ENCODE results near the gene HECTD3.
"Not testable (repeated sequence)": the region's sequence is repeated elsewhere in the genome, so short reads cannot be mapped to it uniquely, and the experiment has no call there.

The HECTD3 gene

GRCh38 chr1:45014321-45015028 is 3.4 kb upstream of the HECTD3 start:
- DNase-seq (ENCODE audit: low read depth in 3 of 3): peak; percentile 58 to 79 (median 64)

- no peak for DNase-seq (ENCODE audit: low read depth in 3 of 3)
Measured at GRCh38 chr1:45013551-45014209, 2.6 kb upstream of the HECTD3 start.

- peak in 2 of 3 donors; percentile 23 to 30 for DNase-seq (ENCODE audit: low read depth in 3 of 3)
Measured at GRCh38 chr1:45012639-45013278, 1.6 kb upstream of the HECTD3 start.

- DNase-seq (ENCODE audit: low read depth in 3 of 3): peak; percentile 78 to 89 (median 87)
Measured at GRCh38 chr1:45011837-45012638, 914 bp upstream of the HECTD3 start, which contains the start of gene UROD. Gene UROD, plus strand, starts transcription at chr1:45012254. Its CDS starts 12 bp downstream, at chr1:45012266.

- peak in 1 of 3 donors; percentile 24 for DNase-seq (ENCODE audit: low read depth in 3 of 3)
Measured at GRCh38 chr1:45009956-45010854, 919 bp downstream of the HECTD3 start.

GRCh38 chr1:45009296-45009865 is 1.7 kb downstream of the HECTD3 start:
- DNase-seq (ENCODE audit: low read depth in 3 of 3): no peak

GRCh38 chr1:45008516-45008915 is 2.6 kb downstream of the HECTD3 start:
- DNase-seq (ENCODE audit: low read depth in 3 of 3): no peak

- DNase-seq (ENCODE audit: low read depth in 3 of 3): no peak
Measured at GRCh38 chr1:45008076-45008475, 3.0 kb downstream of the HECTD3 start.

GRCh38 chr1:45007311-45007710 is 3.8 kb downstream of the HECTD3 start:
- no peak for DNase-seq (ENCODE audit: low read depth in 3 of 3)

- DNase-seq (ENCODE audit: low read depth in 3 of 3): no peak
Measured at GRCh38 chr1:45005761-45006160, 5.4 kb downstream of the HECTD3 start.

GRCh38 chr1:45004281-45004920 is 6.7 kb downstream of the HECTD3 start:
- DNase-seq (ENCODE audit: low read depth in 3 of 3): no peak

GRCh38 chr1:45003741-45004140 is 7.4 kb downstream of the HECTD3 start:
- no peak for DNase-seq (ENCODE audit: low read depth in 3 of 3)

- DNase-seq (ENCODE audit: low read depth in 3 of 3): no peak
Measured at GRCh38 chr1:45002650-45003645, 8.2 kb downstream of the HECTD3 start.

- not testable (repeated sequence) for DNase-seq (ENCODE audit: low read depth in 3 of 3)
Measured at GRCh38 chr1:45001576-45001975, 9.5 kb downstream of the HECTD3 start.

GRCh38 chr1:45001011-45001481 is 10.1 kb downstream of the HECTD3 start:
- no peak for DNase-seq (ENCODE audit: low read depth in 3 of 3)

GRCh38 chr1:44999232-44999631 is 11.9 kb downstream of the HECTD3 start:
- DNase-seq (ENCODE audit: low read depth in 3 of 3): no peak

- no peak for DNase-seq (ENCODE audit: low read depth in 3 of 3)
Measured at GRCh38 chr1:44995467-44996238, 15.5 kb downstream of the HECTD3 start.
